SK-N-SH (cell line): ENCODE data around the gene DOHH. TPM values are rescaled to one million over a fixed set of nuclear protein-coding genes. Genes with fewer than 3 reads are reported as not detected.

ENCODE experiments used
- CTCF ChIA-PET: fragments of 300-600, 350-600 bp; formaldehyde crosslinking; extraction: SDS; loops from one replicate; lab custom pipeline; 2021; lab: Yijun Ruan, JAX
- POLR2A ChIA-PET: fragments of 350-600 bp; sonication (Branson Sonifier 250); formaldehyde crosslinking; extraction: SDS; loops from one replicate; lab custom pipeline; 2020; ENCODE audit warnings: antibody characterized with exemption, inconsistent platforms; lab: Yijun Ruan, JAX
- DNase-seq: peaks from one replicate; pipeline ENCODE4 v3.0.0; 2012
- H2AFZ ChIP-seq: fragments of 200-600 bp; sonication (generic); 2 replicates; pipeline ENCODE4 v1.8.1; 2016; ENCODE audit warnings: antibody characterized with exemption, mild to moderate bottlenecking, low read depth
- H3F3A ChIP-seq: fragments of 200-600 bp; sonication (generic); replicated peaks from 2 replicates; pipeline ENCODE3; 2016; ENCODE audit warnings: antibody characterized with exemption, mild to moderate bottlenecking; ENCODE audit not compliant: insufficient read depth
- H3K27ac ChIP-seq, 2 experiments: fragments of 200-500 bp in 1 of 2; fragments of 200-600 bp in 1 of 2; sonication (Bioruptor generic) in 1 of 2; sonication (generic), shearing (Covaris generic) in 1 of 2; 2 replicates each; pipeline versions ENCODE4 v1.5.1 to v1.6.1; 2014 to 2016; ENCODE audit warnings: low read depth in 2 of 2, inconsistent platforms in 1 of 2, low read length in 1 of 2, mild to moderate bottlenecking in 1 of 2, mixed read lengths in 1 of 2
- H3K27me3 ChIP-seq: fragments of 200-600 bp; sonication (generic), shearing (Covaris generic); 2 replicates; pipeline ENCODE4 v1.6.1; 2016; ENCODE audit warnings: mixed run types; ENCODE audit not compliant: insufficient read depth
- H3K36me3 ChIP-seq, 2 experiments: fragments of 200-500 bp in 1 of 2; fragments of 200-600 bp in 1 of 2; sonication (Bioruptor generic) in 1 of 2; sonication (generic) in 1 of 2; replicated peaks in 1 of 2; 2 replicates each; pipeline versions ENCODE3 to v1.5.1; 2014 to 2016; ENCODE audit warnings: low read length in 1 of 2, mild to moderate bottlenecking in 1 of 2; ENCODE audit not compliant: insufficient read depth in 2 of 2, control insufficient read depth in 1 of 2
- H3K4me1 ChIP-seq, 2 experiments: fragments of 200-500 bp in 1 of 2; fragments of 200-600 bp in 1 of 2; sonication (Bioruptor generic) in 1 of 2; sonication (generic), shearing (Covaris generic) in 1 of 2; 2 replicates each; pipeline versions ENCODE4 v1.5.1 to v1.6.1; 2014 to 2016; ENCODE audit warnings: low read depth in 1 of 2, low read length in 1 of 2, mixed run types in 1 of 2; ENCODE audit not compliant: insufficient read depth in 2 of 2, control insufficient read depth in 1 of 2
- H3K4me2 ChIP-seq: fragments of 200-600 bp; sonication (generic), shearing (Covaris generic); 2 replicates; pipeline ENCODE4 v1.6.1; 2017; ENCODE audit warnings: mixed run types
- H3K4me3 ChIP-seq, 2 experiments: fragments of 200-500 bp in 1 of 2; fragments of 200-600 bp in 1 of 2; sonication (Bioruptor generic) in 1 of 2; sonication (generic), shearing (Covaris generic) in 1 of 2; 2 replicates each; pipeline versions ENCODE4 v1.5.1 to v1.8.1; 2014 to 2016; ENCODE audit warnings: low read depth in 2 of 2, inconsistent platforms in 1 of 2, low read length in 1 of 2, mild to moderate bottlenecking in 1 of 2, mixed read lengths in 1 of 2, moderate library complexity in 1 of 2
- H3K79me2 ChIP-seq: fragments of 200-600 bp; sonication (generic); 2 replicates; pipeline ENCODE4 v1.8.1; 2017; ENCODE audit warnings: mild to moderate bottlenecking; ENCODE audit not compliant: insufficient read depth
- H3K9ac ChIP-seq: fragments of 200-600 bp; sonication (generic); 2 replicates; pipeline ENCODE4 v1.6.1; 2017; ENCODE audit warnings: mixed run types
- H3K9me2 ChIP-seq: fragments of 200-600 bp; sonication (generic); 2 replicates; pipeline ENCODE4 v1.6.1; 2017; ENCODE audit warnings: mixed run types
- H3K9me3 ChIP-seq: fragments of 200-600 bp; sonication (generic); 2 replicates; pipeline ENCODE4 v1.6.1; 2017; ENCODE audit warnings: mixed run types, mild to moderate bottlenecking, moderate library complexity
- H4K20me1 ChIP-seq: fragments of 200-600 bp; sonication (generic); 2 replicates; pipeline ENCODE4 v1.6.1; 2017; ENCODE audit warnings: mild to moderate bottlenecking, mixed run types; ENCODE audit not compliant: insufficient read depth
- CTCF ChIP-seq: fragments of 200-600 bp; sonication (generic); IDR thresholded peaks from 2 replicates; pipeline ENCODE4 v1.6.1; 2017; ENCODE audit warnings: antibody characterized with exemption, mild to moderate bottlenecking, moderate library complexity
- EP300 ChIP-seq, 2 experiments: IDR thresholded peaks; 2 replicates each; pipeline versions ENCODE4 v1.4.0 to v1.6.1; 2012; ENCODE audit warnings: borderline replicate concordance in 1 of 2, low read depth in 1 of 2, low read length in 1 of 2
- EZH2phosphoT487 ChIP-seq: fragments of 200-600 bp; sonication (generic); IDR thresholded peaks from 2 replicates; pipeline ENCODE4 v1.6.1; 2017; ENCODE audit warnings: low read depth, mixed run types, mild to moderate bottlenecking, antibody characterized with exemption, moderate library complexity, borderline replicate concordance
- FOSL2 ChIP-seq: IDR thresholded peaks from 2 replicates; pipeline ENCODE4 v1.4.0; 2012; ENCODE audit warnings: low read depth, mild to moderate bottlenecking, moderate library complexity, borderline replicate concordance
- FOXJ3 ChIP-seq: sonication (generic); formaldehyde crosslinking; IDR thresholded peaks from 2 replicates; pipeline ENCODE4 v1.5.1; 2020; ENCODE audit warnings: mild to moderate bottlenecking, missing genetic modification reagents
- FOXM1 ChIP-seq: IDR thresholded peaks from 2 replicates; pipeline ENCODE4 v1.4.0; 2012; ENCODE audit warnings: low read depth, mild to moderate bottlenecking
- GATA2 ChIP-seq: sonication (generic); formaldehyde crosslinking; IDR thresholded peaks from 2 replicates; pipeline ENCODE4 v1.5.0; 2020; ENCODE audit warnings: mild to moderate bottlenecking, missing genetic modification reagents
- MEF2A ChIP-seq: IDR thresholded peaks from 2 replicates; pipeline ENCODE4 v1.4.0; 2012; ENCODE audit warnings: low read depth, borderline replicate concordance
- MXI1 ChIP-seq: IDR thresholded peaks from 2 replicates; pipeline ENCODE4 v1.6.1; 2012; ENCODE audit warnings: mild to moderate bottlenecking, low read depth, low read length, improper control_type of control experiment
- NRF1 ChIP-seq: IDR thresholded peaks from 2 replicates; pipeline ENCODE4 v1.6.1; 2012; ENCODE audit warnings: low read depth, mild to moderate bottlenecking, low read length
- RAD21 ChIP-seq: IDR thresholded peaks from 2 replicates; pipeline ENCODE4 v1.6.1; 2012; ENCODE audit warnings: mild to moderate bottlenecking, low read length
- RCOR1 ChIP-seq: fragments of 150-350 bp; IDR thresholded peaks from 2 replicates; pipeline ENCODE4 v1.6.1; 2017; ENCODE audit warnings: antibody characterized with exemption, low read length
- RFX5 ChIP-seq: IDR thresholded peaks from 2 replicates; pipeline ENCODE4 v1.6.1; 2012; ENCODE audit warnings: mild to moderate bottlenecking, improper control_type of control experiment, low read length
- RXRA ChIP-seq: IDR thresholded peaks from 2 replicates; pipeline ENCODE4 v1.4.0; 2012; ENCODE audit warnings: low read depth, mild to moderate bottlenecking, borderline replicate concordance
- SMC3 ChIP-seq: IDR thresholded peaks from 2 replicates; pipeline ENCODE4 v1.6.1; 2012; ENCODE audit warnings: low read depth, low read length, improper control_type of control experiment
- TEAD4 ChIP-seq: IDR thresholded peaks from 2 replicates; pipeline ENCODE4 v1.4.0; 2012; ENCODE audit warnings: mild to moderate bottlenecking, borderline replicate concordance; ENCODE audit not compliant: insufficient read depth
- USF1 ChIP-seq: IDR thresholded peaks from 2 replicates; pipeline ENCODE4 v1.4.0; 2012; ENCODE audit warnings: low read depth, borderline replicate concordance
- YY1 ChIP-seq: IDR thresholded peaks from 2 replicates; pipeline ENCODE4 v1.4.0; 2012; ENCODE audit warnings: low read depth, mild to moderate bottlenecking
- ZBTB33 ChIP-seq: IDR thresholded peaks from 2 replicates; pipeline ENCODE4 v1.4.0; 2012; ENCODE audit warnings: low read depth, borderline replicate concordance
- WGBS: methylation state at CpG from one replicate; pipeline ENCODE4 v1.1.6; 2017; ENCODE audit warnings: low lambda C conversion rate; 5-methylcytosine and 5-hydroxymethylcytosine counted together
- polyA plus RNA-seq, 3 experiments: library from polyadenylated mRNA; depleted of rRNA; stranded (reverse); fragments of >200 nt; gene quantifications; 2 replicates each; pipeline ENCODE4 v1.2.3, GENCODE V29; 2012

The DOHH gene
- polyA plus RNA-seq, 1 of the 3 experiments (the other 2 are of a cell fraction) = 14.3 TPM

- TF ChIP-seq FOXJ3 (CRISPR knock-in tag) (no peak), EP300 (IDR thresholded peaks at IDR 0.05; ENCODE audit: borderline replicate concordance in 1 of 2, low read depth in 1 of 2, low read length in 1 of 2) (no peak)
- Histone ChIP-seq H3F3A (peaks cover 13% of the 10 kb centered on the region), H3K27ac (no peak overlapping the region), H2AFZ (no peak overlapping the region), H4K20me1 (peaks cover 96% of the 10 kb centered on the region), H3K79me2 (peaks cover 100% of the 10 kb centered on the region), H3K27me3 (no peaks in the 10 kb centered on the region), H3K4me1 (peaks cover 7 to 9% of the 10 kb centered on the region in 2 experiments; a peak in 2 of 4 replicates), H3K36me3 (peaks cover 0 to 7% of the 10 kb centered on the region in 2 experiments), H3K4me3 (no peak overlapping the region), H3K9ac (no peak overlapping the region), H3K4me2 (no peak overlapping the region), H3K9me2 (no peaks in the 10 kb centered on the region), H3K9me3 (no peaks in the 10 kb centered on the region)
- CTCF ChIA-PET = interaction anchor here (0.9 kb wide), 2 partner anchors 8 to 32 kb away, joined by 3 read pairs; no protein-coding TSS in a partner anchor
- no peak for DNase-seq
- POLR2A ChIA-PET = interaction anchor here (0.5 kb wide), 1 partner anchor 256 kb away, joined by 3 read pairs; no protein-coding TSS in a partner anchor
- WGBS = 95% methylated on average over 4 of the region's 17 CpGs
These were observed 12.2 kb upstream of the DOHH start for GRCh38 chr19:3512562-3513228.

- no peak overlapping the region for H3K4me3 ChIP-seq
- TF ChIP-seq SMC3 (no peak), RXRA (no peak), MXI1 (no peak), FOSL2 (no peak), FOXM1 (no peak), FOXJ3 (CRISPR knock-in tag) (no peak), EP300 (IDR thresholded peaks at IDR 0.05; ENCODE audit: borderline replicate concordance in 1 of 2, low read depth in 1 of 2, low read length in 1 of 2) (no peak), TEAD4 (no peak), MEF2A (no peak), CTCF (no peak), ZBTB33 (no peak), RAD21 (no peak), NRF1 (no peak), RCOR1 (no peak), YY1 (no peak), EZH2phosphoT487 (no peak), RFX5 (no peak), GATA2 (CRISPR knock-in tag) (no peak), USF1 (no peak)
- no peak for DNase-seq
- H3K9ac ChIP-seq = no peak overlapping the region
- H4K20me1 ChIP-seq = peaks cover 89% of the 10 kb centered on the region
- ChIA-PET POLR2A (no interaction called here), CTCF (interaction anchor here (2.0 kb wide), 1 partner anchor 33 kb away, joined by 7 read pairs; no protein-coding TSS in a partner anchor)
- peaks cover 7 to 12% of the 10 kb centered on the region in 2 experiments; a peak in 2 of 4 replicates for H3K4me1 ChIP-seq
- H3K27ac ChIP-seq = no peak overlapping the region
- H3K9me3 ChIP-seq = no peaks in the 10 kb centered on the region
- no peaks in the 10 kb centered on the region for H3K27me3 ChIP-seq
- no peak overlapping the region for H2AFZ ChIP-seq
- H3K36me3 ChIP-seq = peaks cover 0 to 7% of the 10 kb centered on the region in 2 experiments
- WGBS = 97% methylated on average over 25 of the region's 26 CpGs
- no peak overlapping the region for H3K4me2 ChIP-seq
- H3K79me2 ChIP-seq = peaks cover 100% of the 10 kb centered on the region
- peaks cover 13% of the 10 kb centered on the region for H3F3A ChIP-seq
- no peaks in the 10 kb centered on the region for H3K9me2 ChIP-seq
These were observed 11.2 kb upstream of the DOHH start for GRCh38 chr19:3511506-3512251.
